ENCODE measurements around the gene PLXDC2. TPM values are rescaled to one million over a fixed set of nuclear protein-coding genes. Genes with fewer than 3 reads are reported as not detected.

The PLXDC2 gene
- total RNA-seq, 1 donor from 2014 or later, result 0.16 TPM

DNA sequence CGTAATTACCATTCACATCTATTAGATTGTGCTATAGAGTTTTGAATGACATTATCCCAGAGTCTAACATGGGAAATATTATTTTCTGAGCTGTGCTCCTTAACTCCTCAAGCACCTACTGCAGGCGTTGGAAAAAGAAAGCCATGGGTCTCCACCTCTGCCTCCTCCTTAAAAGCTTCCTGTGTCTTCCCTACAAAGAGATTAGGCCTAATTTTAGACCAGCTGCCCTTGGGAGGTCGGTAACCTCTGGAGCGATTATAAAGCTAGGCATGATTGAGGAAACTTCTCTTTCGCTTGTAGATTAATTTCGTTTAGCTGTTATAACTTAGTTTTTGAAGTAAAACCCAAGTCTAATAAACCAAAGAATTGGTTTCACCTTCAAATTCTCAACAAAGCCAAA is 75.2 kb downstream of the PLXDC2 start:
- intact Hi-C loops (cut with micrococcal nuclease), result no loop called here
- ATAC-seq (ENCODE audit: low read depth) (no peak), DNase-seq (no peak)
- Mint-ChIP-seq H3K4me1 (no peaks in the 10 kb centered on the region), H3K9me3 (peaks cover 3% of the 10 kb centered on the region), H3K36me3 (ENCODE audit: low read depth) (no peaks in the 10 kb centered on the region), H3K27ac (no peak overlapping the region), H3K4me3 (no peak overlapping the region), H3K27me3 (no peaks in the 10 kb centered on the region)
- ChIA-PET POLR2A (no interaction called here), CTCF (no interaction called here)
- TF ChIP-seq, protein P1, sequence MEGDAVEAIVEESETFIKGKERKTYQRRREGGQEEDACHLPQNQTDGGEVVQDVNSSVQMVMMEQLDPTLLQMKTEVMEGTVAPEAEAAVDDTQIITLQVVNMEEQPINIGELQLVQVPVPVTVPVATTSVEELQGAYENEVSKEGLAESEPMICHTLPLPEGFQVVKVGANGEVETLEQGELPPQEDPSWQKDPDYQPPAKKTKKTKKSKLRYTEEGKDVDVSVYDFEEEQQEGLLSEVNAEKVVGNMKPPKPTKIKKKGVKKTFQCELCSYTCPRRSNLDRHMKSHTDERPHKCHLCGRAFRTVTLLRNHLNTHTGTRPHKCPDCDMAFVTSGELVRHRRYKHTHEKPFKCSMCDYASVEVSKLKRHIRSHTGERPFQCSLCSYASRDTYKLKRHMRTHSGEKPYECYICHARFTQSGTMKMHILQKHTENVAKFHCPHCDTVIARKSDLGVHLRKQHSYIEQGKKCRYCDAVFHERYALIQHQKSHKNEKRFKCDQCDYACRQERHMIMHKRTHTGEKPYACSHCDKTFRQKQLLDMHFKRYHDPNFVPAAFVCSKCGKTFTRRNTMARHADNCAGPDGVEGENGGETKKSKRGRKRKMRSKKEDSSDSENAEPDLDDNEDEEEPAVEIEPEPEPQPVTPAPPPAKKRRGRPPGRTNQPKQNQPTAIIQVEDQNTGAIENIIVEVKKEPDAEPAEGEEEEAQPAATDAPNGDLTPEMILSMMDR (IDR thresholded peaks at IDR 0.05), result no peak

DNA sequence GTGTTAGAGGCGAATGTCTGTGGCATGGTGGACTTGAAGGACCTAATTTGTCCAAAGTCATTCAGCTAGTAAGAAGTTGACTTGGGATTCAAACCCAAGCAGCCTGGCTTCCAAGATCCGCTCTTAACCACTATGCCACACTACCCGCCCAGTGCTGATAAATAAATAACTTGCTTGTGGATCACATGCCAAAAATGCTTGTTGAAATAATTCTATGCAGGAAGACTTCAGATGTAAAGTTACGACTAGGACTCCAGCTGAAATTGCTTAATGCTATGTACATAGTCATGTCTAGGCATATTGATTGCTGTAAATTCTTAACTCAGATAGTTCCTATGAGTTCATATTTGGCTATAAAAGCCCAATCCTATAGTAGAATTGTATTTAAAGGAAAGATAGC is 76.0 kb downstream of the PLXDC2 start:
- no peak for DNase-seq
- intact Hi-C loops (cut with micrococcal nuclease), result no loop called here
- ATAC-seq (ENCODE audit: low read depth), result no peak
- H3K4me1 Mint-ChIP-seq, result no peaks in the 10 kb centered on the region
- POLR2A ChIA-PET, result no interaction called here
- no peak overlapping the region for H3K4me3 Mint-ChIP-seq
- H3K9me3 Mint-ChIP-seq, result peaks cover 3% of the 10 kb centered on the region
- TF ChIP-seq, protein P1 (IDR thresholded peaks at IDR 0.05), result no peak
- H3K27ac Mint-ChIP-seq, result no peak overlapping the region
- H3K36me3 Mint-ChIP-seq (ENCODE audit: low read depth), result no peaks in the 10 kb centered on the region
- no peaks in the 10 kb centered on the region for H3K27me3 Mint-ChIP-seq
- CTCF ChIA-PET, result no interaction called here

GRCh38 chr10:19892677-19893076 is 76.4 kb downstream of the PLXDC2 start:
- POLR2A ChIA-PET, result no interaction called here
- no peak overlapping the region for H3K27ac Mint-ChIP-seq
- CTCF ChIA-PET, result no interaction called here
- H3K36me3 Mint-ChIP-seq (ENCODE audit: low read depth), result no peaks in the 10 kb centered on the region
- ATAC-seq (ENCODE audit: low read depth) (no peak), DNase-seq (no peak)
- TF ChIP-seq, protein P1 (IDR thresholded peaks at IDR 0.05), result no peak
- intact Hi-C loops (cut with micrococcal nuclease), result no loop called here
- no peaks in the 10 kb centered on the region for H3K27me3 Mint-ChIP-seq
- H3K4me1 Mint-ChIP-seq, result no peaks in the 10 kb centered on the region
- H3K4me3 Mint-ChIP-seq, result no peak overlapping the region
- H3K9me3 Mint-ChIP-seq, result peaks cover 3% of the 10 kb centered on the region

DNA sequence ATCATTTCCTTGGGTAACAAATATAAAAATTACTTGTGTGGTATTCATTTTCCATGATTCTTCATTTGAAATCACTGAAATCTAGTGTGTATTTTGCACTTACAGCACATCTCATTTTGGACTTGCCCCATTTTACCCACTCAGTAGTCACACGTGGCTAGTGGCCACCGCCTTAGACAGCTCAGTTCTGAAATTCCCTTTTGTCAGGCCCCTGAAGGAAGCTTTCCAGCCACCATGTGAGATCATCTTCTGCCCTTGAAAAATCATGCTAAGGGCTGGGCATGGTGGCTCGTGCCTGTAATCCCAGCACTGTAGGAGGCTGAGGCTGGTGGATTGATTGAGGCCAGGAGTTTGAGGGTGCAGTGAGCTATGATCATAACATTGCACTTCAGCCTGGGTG is 79.3 kb downstream of the PLXDC2 start:
- intact Hi-C loops (cut with micrococcal nuclease), result no loop called here
- ChIA-PET POLR2A (no interaction called here), CTCF (no interaction called here)
- Mint-ChIP-seq H3K27me3 (no peaks in the 10 kb centered on the region), H3K9me3 (peaks cover 3% of the 10 kb centered on the region), H3K36me3 (ENCODE audit: low read depth) (no peaks in the 10 kb centered on the region), H3K4me1 (no peaks in the 10 kb centered on the region), H3K4me3 (no peak overlapping the region), H3K27ac (no peak overlapping the region)
- no peak for DNase-seq
- TF ChIP-seq, protein P1 (IDR thresholded peaks at IDR 0.05), result no peak
- no peak for ATAC-seq (ENCODE audit: low read depth)

GRCh38 chr10:19902456-19902855 is 86.2 kb downstream of the PLXDC2 start:
- H3K4me3 Mint-ChIP-seq, result no peak overlapping the region
- H3K27ac Mint-ChIP-seq, result no peak overlapping the region
- DNase-seq (no peak), ATAC-seq (ENCODE audit: low read depth) (no peak)
- intact Hi-C loops (cut with micrococcal nuclease), result no loop called here
- TF ChIP-seq, protein P1 (IDR thresholded peaks at IDR 0.05), result no peak
- H3K36me3 Mint-ChIP-seq (ENCODE audit: low read depth), result no peaks in the 10 kb centered on the region
- no peaks in the 10 kb centered on the region for H3K4me1 Mint-ChIP-seq
- no peaks in the 10 kb centered on the region for H3K27me3 Mint-ChIP-seq
- ChIA-PET CTCF (no interaction called here), POLR2A (no interaction called here)
- H3K9me3 Mint-ChIP-seq, result no peaks in the 10 kb centered on the region

All from activated B cell treated with CpG ODN at 0.5 μM for 24 hours (primary cell).